ENCODE data around the gene ENGASE. TPM values are rescaled to one million over a fixed set of nuclear protein-coding genes. Genes with fewer than 3 reads are reported as not detected.

ENGASE gene
- total and polyA plus RNA-seq, 9 of the 15 experiments (the other 6 are each of a cell fraction or from before 2014, with no cell fraction given), result 0.06 to 45.5 (median 13.9) TPM

DNA sequence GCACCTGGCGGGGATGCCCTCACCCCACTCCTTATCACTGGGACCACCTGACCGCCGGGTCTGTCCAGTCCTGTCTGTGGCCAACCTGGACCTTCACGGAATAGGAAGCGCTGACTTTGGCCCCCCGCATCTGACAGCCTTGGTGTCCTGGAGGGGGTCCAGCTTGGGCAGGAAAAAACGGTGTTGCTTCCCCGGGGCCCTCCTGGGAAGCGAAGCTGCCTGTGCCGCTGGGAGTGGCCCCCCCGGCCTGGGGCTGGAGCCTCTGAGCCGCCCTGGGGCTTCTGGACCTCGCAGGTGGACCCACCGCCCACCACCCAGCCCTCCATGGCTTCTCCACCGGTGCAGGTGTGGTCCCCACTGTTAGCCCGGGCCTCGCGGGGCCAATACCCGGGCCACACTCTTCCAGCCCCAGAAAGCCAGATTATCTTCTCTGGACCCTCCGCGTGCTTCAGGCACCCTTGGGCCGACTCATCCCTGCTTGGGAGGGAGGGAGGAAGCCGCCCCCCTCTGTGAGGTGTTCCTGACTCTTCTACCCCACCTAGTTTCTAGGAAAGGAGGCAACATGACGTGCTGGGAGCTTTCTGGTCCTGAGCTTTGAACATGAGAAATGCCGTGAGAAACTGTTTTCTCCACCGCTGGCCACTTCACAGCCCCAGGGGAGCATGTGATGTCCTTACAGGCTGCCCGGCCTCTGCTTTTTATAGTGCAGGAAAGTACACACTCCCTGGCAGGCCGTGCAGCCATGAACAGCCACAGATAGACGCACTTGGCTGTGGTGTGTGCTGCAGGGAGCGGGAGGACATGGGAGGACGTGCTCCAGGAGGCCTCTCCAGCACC, 49.5 kb upstream of the ENGASE start:
- Histone ChIP-seq H3K27ac (ENCODE audit: extremely low read depth, low read depth, low read length) (no peak overlapping the region), H3K9ac (ENCODE audit: insufficient read depth in 1 of 2, low read depth in 2 of 2, low read length in 2 of 2) (no peak overlapping the region), H2AFZ (ENCODE audit: low read depth, low read length) (no peak overlapping the region), H3K79me2 (ENCODE audit: control insufficient read depth, insufficient read depth, low read length) (no peaks in the 10 kb centered on the region), H4K20me1 (replicated peaks; ENCODE audit: control insufficient read depth, insufficient read depth, low read length) (peaks cover under 1% of the 10 kb centered on the region; the same call in 1 of the 2 replicates), H3K4me3 (no peak overlapping the region), H3K9me3 (replicated peaks; ENCODE audit: control insufficient read depth, insufficient read depth, low read depth, low read length) (no peaks in the 10 kb centered on the region), H3K4me2 (ENCODE audit: insufficient read depth, low read length) (no peak overlapping the region), H3K36me3 (ENCODE audit: control insufficient read depth, insufficient read depth, low read length) (no peaks in the 10 kb centered on the region), H3K27me3 (ENCODE audit: control insufficient read depth in 2 of 2, insufficient read depth in 2 of 2, low read length in 2 of 2) (peaks cover 62 to 78% of the 10 kb centered on the region in 2 experiments), H3K9me1 (ENCODE audit: control insufficient read depth, insufficient read depth, low read length) (no peaks in the 10 kb centered on the region), H3K4me1 (replicated peaks in 1 of 2; ENCODE audit: control insufficient read depth in 2 of 2, insufficient read depth in 2 of 2, low read length in 2 of 2) (peaks cover 9 to 28% of the 10 kb centered on the region in 2 experiments)
- intact Hi-C loops (cut with micrococcal nuclease) (no loop called here), in situ Hi-C loops (cut with MboI) (no loop called here)
- no peak for ATAC-seq
- ChIA-PET POLR2A (no interaction called here), CTCF (ENCODE audit: low intra/inter-chr PET ratio) (no interaction called here)
- TF ChIP-seq ZNF263 (CRISPR knock-in tag; IDR thresholded peaks at IDR 0.05; ENCODE audit: borderline replicate concordance) (peak; percentile 42; the same call in 1 of the 2 replicates), NELFE (IDR thresholded peaks at IDR 0.05; ENCODE audit: insufficient read depth, insufficient read length) (no peak)
- TF ChIP-seq, protein P1, sequence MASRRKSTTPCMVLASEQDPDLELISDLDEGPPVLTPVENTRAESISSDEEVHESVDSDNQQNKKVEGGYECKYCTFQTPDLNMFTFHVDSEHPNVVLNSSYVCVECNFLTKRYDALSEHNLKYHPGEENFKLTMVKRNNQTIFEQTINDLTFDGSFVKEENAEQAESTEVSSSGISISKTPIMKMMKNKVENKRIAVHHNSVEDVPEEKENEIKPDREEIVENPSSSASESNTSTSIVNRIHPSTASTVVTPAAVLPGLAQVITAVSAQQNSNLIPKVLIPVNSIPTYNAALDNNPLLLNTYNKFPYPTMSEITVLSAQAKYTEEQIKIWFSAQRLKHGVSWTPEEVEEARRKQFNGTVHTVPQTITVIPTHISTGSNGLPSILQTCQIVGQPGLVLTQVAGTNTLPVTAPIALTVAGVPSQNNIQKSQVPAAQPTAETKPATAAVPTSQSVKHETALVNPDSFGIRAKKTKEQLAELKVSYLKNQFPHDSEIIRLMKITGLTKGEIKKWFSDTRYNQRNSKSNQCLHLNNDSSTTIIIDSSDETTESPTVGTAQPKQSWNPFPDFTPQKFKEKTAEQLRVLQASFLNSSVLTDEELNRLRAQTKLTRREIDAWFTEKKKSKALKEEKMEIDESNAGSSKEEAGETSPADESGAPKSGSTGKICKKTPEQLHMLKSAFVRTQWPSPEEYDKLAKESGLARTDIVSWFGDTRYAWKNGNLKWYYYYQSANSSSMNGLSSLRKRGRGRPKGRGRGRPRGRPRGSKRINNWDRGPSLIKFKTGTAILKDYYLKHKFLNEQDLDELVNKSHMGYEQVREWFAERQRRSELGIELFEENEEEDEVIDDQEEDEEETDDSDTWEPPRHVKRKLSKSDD (conservative IDR thresholded peaks at IDR 0.05; ENCODE audit: low read length), result no peak
- TF ChIP-seq, protein P2, sequence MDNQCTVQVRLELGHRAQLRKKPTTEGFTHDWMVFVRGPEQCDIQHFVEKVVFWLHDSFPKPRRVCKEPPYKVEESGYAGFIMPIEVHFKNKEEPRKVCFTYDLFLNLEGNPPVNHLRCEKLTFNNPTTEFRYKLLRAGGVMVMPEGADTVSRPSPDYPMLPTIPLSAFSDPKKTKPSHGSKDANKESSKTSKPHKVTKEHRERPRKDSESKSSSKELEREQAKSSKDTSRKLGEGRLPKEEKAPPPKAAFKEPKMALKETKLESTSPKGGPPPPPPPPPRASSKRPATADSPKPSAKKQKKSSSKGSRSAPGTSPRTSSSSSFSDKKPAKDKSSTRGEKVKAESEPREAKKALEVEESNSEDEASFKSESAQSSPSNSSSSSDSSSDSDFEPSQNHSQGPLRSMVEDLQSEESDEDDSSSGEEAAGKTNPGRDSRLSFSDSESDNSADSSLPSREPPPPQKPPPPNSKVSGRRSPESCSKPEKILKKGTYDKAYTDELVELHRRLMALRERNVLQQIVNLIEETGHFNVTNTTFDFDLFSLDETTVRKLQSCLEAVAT (IDR thresholded peaks at IDR 0.05), result no peak
- BruUV-seq (replicated peaks), result no TSS peak
- DNase-seq (ENCODE audit: extremely low read depth in 1 of 4, low spot score in 3 of 4), result no peak
- no peak for FAIRE-seq
- under 1% methylated on average over 30 of the region's 31 CpGs for WGBS (ENCODE audit: insufficient coverage, low coverage, missing lambda C conversion rate)
